HG03095 (cell line): ENCODE measurements around the gene HYAL2.
"Not testable (repeated sequence)": the region's sequence is repeated elsewhere in the genome, so short reads cannot be mapped to it uniquely, and the experiment has no call there.

ENCODE experiments used
- ATAC-seq: cut with Tn5 transposase; IDR thresholded peaks from one replicate; pipeline ENCODE4 v1.9.1; 2021; ENCODE audit warnings: moderate library complexity; ENCODE audit not compliant: unreplicated experiment

HYAL2 gene

DNA sequence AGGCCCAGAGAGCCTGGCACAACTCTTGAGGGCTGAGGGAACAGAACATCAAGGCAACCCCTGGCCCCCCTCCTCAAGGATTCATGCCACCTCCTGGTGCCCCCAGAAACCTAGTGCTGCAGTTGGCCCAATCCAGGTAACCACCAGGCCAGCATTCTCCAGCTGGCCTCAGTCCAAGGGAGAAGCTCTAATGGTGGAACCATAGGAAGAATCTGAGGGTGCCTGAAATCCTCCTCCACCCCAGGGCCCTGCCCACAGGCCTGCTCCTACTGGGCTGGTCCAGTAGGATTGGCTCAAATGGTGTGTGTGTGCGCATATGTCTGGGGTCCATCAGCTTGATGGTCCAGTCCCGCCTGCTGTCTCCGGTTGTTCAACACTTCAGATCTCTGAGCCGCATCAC lies 7.7 kb downstream of the HYAL2 start:
- no peak for ATAC-seq

DNA sequence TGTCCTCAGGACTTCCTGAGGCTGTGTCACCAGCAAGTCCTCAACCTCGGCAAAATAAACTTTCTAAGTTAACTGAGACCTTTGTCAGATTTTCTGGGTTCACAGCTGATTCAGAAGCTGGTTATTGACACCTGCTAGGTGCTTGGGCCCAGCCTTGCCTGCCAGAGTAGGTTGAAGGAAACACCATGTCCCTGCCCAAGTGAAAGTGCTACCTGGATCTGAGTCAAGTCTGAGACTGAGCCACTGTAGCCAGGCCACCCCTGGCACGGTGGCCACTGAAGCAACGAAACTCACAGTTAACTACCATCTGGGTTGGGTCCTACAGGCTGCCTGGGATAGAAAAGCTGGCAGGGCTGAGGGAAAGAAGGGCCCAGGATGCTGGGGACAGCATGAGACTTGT lies 8.2 kb downstream of the HYAL2 start:
- no peak for ATAC-seq

DNA sequence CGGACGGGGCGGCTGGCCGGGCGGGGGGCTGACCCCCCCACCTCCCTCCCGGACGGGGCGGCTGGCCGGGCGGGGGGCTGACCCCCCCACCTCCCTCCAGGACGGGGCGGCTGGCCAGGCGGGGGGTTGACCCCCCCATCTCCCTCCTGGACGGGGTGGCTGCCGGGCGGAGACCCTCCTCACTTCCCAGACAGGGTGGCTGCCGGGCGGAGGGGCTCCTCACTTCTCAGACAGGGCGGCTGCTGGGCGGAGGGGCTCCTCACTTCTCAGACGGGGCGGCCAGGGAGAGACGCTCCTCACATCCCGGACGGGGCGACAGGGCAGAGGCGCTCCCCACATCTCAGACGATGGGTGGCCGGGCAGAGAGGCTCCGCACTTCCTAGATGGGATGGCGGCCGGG lies 10.5 kb downstream of the HYAL2 start:
- ATAC-seq, result not testable (repeated sequence)

GRCh38 chr3:50304601-50305000 lies 17.9 kb downstream of the HYAL2 start:
- ATAC-seq, result no peak

DNA sequence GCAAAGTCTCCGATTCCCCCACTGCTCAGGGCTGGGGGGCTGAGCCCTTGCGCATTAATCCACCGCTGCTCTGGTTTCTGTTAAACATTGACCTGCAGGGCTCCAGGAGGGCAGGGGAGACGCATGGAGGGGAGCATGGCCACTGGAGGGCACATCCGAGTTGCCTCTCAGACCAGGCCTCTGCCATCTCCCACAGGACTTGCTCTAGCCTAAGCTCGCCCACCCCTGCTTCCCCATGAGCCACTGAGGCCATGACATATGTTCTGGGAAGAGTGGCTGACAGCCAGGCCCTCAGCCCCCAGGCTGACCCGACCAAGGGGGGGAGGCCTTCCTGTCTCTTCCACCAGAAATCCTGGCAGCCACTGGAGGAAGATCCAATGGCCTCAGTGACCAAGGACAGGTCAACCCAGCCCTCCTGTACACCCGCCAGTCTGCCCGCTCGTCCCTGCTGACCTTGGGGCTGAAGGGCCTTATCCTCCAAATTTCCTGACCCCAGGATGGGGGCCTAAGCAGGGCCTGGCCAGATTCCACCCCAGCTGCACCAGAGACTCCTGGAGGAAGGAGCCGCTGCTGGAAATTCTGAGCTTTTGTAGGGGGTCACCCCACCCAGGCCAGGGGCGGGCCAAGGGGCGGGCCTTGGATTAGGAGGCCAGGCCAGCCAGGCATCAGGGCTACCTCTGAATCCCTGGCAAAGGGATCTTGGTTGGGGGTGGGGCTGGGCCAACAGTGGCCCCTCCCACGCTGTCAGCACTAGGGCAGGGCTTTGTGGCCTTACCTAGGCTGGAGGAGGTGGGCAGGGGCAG lies 19.3 kb downstream of the HYAL2 start, which contains the start of gene HYAL1:
Gene HYAL1 (minus strand): TSS at position 562 of the 803 bp plus-strand sequence. CDS start 618 bp downstream, outside the sequence.
- ATAC-seq, result no peak

DNA sequence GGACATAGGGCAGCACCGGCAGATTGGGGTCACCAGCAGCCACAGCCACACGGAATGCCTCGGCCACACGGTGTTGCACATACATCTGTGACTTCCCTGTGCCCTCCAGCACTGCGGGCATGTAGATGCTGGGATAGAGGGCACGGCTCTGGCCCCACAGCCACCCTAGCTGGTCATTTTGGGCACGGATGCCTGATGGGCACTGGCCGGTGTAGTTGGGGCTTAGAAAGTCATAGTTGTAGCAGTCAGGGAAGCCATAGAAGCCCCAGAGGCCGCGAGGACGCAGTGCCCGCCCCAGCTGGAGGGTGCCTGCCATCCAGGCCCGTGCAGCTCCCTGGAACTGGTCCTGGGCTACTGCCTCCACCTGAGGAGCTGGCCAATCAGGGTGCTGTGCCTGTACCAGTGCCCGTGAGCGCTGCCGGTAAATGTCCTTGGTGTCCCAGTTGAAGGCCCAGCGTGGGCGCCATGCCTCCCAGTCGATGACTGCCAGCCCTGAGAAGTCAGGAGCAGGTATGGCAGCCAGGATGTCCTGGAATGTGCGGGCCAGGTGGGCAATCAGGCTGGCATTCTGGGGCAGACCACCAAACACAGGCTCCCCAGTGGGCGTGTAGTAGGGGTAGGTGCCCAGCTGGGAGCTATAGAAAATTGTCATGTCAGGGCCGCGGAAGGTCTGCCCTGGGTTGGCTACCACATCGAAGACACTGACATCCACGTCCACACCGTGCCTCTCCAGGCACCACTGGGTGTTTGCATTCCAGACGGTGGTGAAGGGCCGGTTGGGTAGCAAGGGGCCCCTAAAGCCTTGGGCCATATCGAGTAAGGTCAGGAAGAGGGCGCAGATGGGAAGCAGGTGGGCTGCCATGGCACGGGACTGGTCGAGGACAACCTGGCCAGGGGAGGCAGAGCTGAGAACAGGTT lies 20.2 kb downstream of the HYAL2 start:
- no peak for ATAC-seq

GRCh38 chr3:50300681-50301254 lies 21.8 kb downstream of the HYAL2 start:
- no peak for ATAC-seq

DNA sequence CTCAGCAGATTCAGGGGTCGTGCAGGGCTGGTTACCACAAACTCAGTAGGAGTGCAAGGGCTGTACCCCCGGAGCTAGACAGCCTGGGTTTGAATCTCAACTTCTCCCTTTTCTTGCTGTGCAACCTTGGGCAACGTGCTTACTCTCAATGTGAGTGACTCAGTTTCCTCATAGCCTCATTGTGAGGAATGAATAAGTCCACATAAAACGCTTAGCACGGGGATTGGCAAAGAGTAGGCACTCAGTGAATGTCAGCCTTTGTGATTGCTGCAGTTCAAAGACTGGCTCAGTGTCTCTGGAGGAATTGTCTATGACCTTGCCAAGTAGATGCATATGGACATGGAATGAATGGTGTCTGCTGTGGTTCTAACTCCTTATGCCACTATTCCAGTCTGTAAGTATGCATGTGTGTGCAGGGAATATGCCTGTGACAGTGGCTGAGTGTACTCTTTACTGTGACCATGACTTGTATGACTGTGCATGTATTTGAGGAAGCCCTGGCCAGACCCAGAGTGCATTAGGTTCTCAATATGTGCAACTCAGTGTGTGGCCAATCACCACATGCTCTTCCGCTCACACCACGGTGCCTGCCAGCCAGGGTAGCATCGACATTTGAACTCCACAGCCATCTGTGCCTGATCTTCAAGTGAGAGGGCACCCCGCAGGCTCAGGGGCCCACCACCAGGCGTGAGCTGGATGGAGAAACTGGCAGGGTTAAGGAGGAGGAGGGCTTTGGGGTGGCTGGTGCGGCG lies 22.4 kb downstream of the HYAL2 start:
- ATAC-seq, result no peak

DNA sequence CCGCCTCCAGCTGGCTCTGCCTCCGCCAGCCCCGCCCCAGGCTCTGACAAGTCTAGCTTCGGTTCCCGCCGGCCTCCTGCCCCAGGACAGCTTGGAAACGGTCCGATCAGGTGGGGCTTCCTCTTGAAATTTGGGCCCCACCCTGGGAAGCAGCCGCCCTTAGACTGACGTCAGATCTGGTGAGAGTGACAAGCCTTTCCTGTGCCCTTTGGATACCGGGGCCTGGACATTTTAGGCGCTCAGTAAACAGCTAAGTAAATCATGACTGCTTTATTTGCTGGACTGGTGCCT lies 23.0 kb downstream of the HYAL2 start:
- no peak for ATAC-seq

DNA sequence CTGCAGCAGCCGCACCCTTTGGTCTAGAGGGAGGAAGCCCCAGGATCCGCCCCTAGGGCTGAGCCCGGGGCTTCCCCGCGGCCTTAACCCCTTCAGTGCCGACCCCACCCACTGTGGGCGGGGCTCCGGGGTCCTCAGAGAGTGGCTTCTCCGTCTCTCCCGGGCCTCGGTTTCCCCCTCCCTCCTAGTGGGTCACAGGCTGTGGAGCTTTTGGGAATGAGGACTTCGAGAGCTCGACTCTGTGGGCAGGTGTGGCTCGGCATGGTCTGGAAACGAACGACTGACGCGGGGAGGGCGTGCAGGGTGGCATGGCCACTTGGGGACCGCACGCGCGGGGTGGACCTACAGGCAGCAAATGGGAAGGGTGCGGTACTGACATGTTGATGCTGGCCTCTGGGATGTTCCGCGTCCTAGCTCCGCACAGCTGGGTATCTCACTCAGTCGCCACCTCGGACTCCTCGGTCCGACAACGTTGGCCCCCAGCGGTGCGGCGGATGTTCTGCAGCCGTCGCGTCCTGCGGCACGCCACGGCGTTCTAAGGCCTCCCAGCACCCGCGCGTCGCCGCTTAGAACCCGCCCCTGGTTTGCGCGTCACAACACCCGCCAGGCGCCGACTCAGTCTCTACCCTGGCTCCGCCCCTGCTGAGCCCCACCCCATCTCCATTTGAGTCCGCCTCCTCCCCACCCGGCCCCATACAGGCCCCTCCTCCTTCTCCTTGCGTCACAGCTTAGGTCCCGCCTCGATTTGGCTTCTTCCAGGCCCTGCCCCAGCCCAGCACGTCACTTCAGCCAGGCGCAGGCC lies 23.5 kb downstream of the HYAL2 start, which contains the start of the genes HYAL3 and NAA80:
Gene HYAL3 (minus strand): TSS at position 570 of the 802 bp plus-strand sequence. CDS start 3,803 bp downstream, outside the sequence.
Gene NAA80 (minus strand): TSS at position 570 of the 802 bp plus-strand sequence. CDS start 1,942 bp downstream, outside the sequence.
- ATAC-seq, result peak; percentile 79

DNA sequence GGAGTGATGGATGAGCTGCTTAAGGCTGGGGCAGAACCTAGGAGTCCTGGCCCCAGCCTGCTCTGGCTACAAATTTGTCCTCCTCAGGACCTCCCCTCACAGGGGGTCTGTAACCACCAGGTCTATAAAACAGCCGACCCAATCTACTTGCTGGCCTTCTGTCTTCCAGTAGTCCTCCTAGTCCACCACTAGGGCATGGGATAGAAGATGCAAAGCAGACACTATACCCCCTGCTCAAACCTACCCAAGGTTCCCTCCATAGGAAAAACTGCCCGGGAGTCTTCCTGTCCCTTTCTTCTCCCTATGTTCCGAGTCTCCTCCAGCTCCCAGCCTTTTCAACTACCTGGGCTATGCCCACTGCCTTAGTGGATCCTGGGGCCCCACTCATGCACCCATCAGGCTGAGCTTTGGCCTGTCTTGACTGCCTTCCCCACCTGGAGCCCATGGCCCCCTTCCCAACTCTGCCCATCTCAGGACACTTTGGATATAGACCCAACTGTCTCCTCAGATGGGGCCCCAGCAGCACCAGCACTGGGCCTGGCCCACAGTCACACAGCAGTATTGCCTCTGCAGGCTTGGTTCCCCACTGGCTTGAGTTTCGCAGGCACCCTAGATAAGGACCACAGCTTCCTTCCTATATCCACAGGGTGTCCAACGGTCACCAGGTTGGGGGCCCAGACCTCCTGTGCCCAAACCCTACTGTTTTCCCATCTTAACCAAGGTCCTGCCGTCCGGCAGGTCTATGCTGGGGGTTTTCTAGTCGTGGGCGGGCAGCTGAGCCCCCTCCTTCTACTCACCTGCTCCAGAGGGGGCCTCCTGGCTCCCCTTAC lies 24.4 kb downstream of the HYAL2 start:
- no peak for ATAC-seq

DNA sequence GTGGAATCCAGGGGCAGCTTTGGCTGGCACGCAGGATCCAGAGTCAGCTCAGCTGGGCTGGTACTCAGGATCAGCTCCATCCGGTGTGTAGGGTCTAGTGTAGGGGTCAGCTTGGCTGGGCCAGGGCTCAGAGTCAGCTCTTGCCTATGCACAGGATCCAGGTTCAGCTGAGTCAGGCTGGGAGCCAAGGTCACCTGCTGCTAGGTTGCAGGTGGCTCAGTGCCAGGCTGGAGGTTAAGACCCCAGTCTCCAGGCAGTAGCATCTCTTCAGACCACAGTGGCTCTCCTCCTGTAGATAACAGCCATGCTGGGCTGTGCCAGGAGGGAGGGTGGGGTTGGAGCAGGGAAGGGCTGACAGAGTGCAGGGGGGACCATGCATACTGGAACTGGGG lies 25.2 kb downstream of the HYAL2 start:
- ATAC-seq, result no peak

GRCh38 chr3:50296721-50297383 lies 25.7 kb downstream of the HYAL2 start:
- ATAC-seq, result no peak

GRCh38 chr3:50295553-50296431 lies 26.8 kb downstream of the HYAL2 start:
- ATAC-seq, result no peak

DNA sequence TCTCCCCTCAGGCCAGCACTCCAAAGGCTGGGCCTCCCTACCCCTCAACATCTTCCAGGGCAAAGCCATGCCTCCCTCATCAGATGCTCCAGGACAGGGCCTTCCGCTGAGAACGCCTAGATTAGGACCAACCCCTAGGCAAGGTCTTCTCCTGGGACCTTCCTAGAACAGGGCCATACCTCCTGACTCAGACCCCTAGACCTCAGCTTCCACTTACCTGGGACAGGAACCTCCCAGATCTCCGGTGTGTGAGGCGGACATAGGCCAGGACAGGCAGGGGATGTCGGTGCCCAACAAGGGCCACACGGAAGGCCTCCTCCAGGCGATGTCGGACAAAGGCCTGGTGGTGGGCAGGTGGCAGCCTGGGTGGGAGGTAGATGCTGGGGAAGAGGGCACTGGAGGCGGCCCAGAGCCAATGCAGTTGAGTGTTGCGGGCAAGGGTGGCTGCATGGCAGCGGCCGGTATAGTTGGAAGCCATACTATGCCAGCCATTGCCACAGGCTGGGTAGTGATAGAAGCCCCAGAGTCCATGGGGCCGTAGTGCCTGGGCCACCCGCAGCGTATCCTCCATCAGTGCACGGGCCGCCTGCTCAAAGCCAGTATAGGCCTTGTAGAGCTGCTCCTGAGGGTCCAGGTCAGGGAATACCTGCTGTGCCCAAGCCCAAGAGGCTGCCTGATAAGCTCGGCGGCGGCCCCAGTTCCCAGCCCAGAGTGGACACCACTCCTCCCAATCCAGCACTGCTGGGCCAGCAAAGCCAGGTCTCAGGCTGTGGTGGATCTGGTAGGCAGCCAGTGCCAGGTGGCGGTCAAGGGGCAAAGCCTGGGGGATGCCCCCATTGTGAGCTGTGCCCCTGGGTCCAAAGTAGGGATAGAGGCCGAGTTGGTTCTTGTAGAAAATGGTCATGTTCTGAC lies 27.8 kb downstream of the HYAL2 start:
- no peak for ATAC-seq

GRCh38 chr3:50294089-50294488 lies 28.5 kb downstream of the HYAL2 start:
- ATAC-seq, result no peak
